Keratinocyte (primary cell): Measurements from ENCODE around the gene LCMT1. TPM values are rescaled to one million over a fixed set of nuclear protein-coding genes. Genes with fewer than 3 reads are reported as not detected.

Experiments used
- DNase-seq: peaks from one replicate; pipeline ENCODE4 v3.0.0-alpha.2; 2011; ENCODE audit warnings: low read depth, missing footprints, low spot score
- FAIRE-seq: peaks from 2 replicates; lab custom pipeline; 2011; peaks lifted over from hg19 to GRCh38; lab: Jason Lieb, UNC
- H2AFZ ChIP-seq: 2 replicates; pipeline ENCODE4 v1.6.0; 2012; ENCODE audit warnings: low read length, control low read depth, inconsistent platforms; ENCODE audit not compliant: control insufficient read depth
- H3K27ac ChIP-seq: 2 replicates; pipeline ENCODE4 v1.5.1; 2011; ENCODE audit warnings: low read length; ENCODE audit not compliant: control insufficient read depth, insufficient read depth
- H3K27me3 ChIP-seq: 3 replicates; pipeline ENCODE4 v1.6.0; 2011; ENCODE audit warnings: low read length; ENCODE audit not compliant: control insufficient read depth, insufficient read depth; ENCODE audit errors: extremely low read depth
- H3K36me3 ChIP-seq, 2 experiments: 2 replicates in 1 of 2; 3 replicates in 1 of 2; pipeline ENCODE4 v1.5.1; 2011; ENCODE audit warnings: low read length in 2 of 2, mild to moderate bottlenecking in 1 of 2; ENCODE audit not compliant: control insufficient read depth in 2 of 2, insufficient read depth in 2 of 2; ENCODE audit errors: extremely low read depth in 1 of 2
- H3K4me1 ChIP-seq: 3 replicates; pipeline ENCODE4 v1.5.1; 2011; ENCODE audit warnings: low read length; ENCODE audit not compliant: control insufficient read depth, insufficient read depth; ENCODE audit errors: extremely low read depth
- H3K4me2 ChIP-seq: 3 replicates; pipeline ENCODE4 v1.6.0; 2011; ENCODE audit warnings: low read depth, low read length; ENCODE audit not compliant: control insufficient read depth, insufficient read depth; ENCODE audit errors: extremely low read depth
- H3K4me3 ChIP-seq, 3 experiments: fragments of 200-600 bp in 1 of 3; sonication (generic) in 1 of 3; 2 replicates in 2 of 3; 3 replicates in 1 of 3; pipeline ENCODE4 v1.5.1; 2011 to 2016; ENCODE audit warnings: low read length in 3 of 3, mild to moderate bottlenecking in 3 of 3, control low read depth in 2 of 3, inconsistent platforms in 1 of 3, low read depth in 1 of 3, mixed read lengths in 1 of 3, mixed run types in 1 of 3, moderate library complexity in 1 of 3; ENCODE audit not compliant: control insufficient read depth in 2 of 3, insufficient read depth in 2 of 3; ENCODE audit errors: extremely low read depth in 1 of 3
- H3K79me2 ChIP-seq: 2 replicates; pipeline ENCODE4 v1.6.0; 2012; ENCODE audit warnings: low read length; ENCODE audit not compliant: control insufficient read depth, insufficient read depth
- H3K9ac ChIP-seq: 3 replicates; pipeline ENCODE4 v1.6.0; 2011; ENCODE audit warnings: low read length; ENCODE audit not compliant: control insufficient read depth, insufficient read depth; ENCODE audit errors: extremely low read depth
- H3K9me1 ChIP-seq: 3 replicates; pipeline ENCODE4 v1.6.0; 2011; ENCODE audit warnings: low read length; ENCODE audit not compliant: control insufficient read depth, insufficient read depth; ENCODE audit errors: extremely low read depth
- H3K9me3 ChIP-seq: 2 replicates; pipeline ENCODE4 v1.5.1; 2012; ENCODE audit warnings: low read depth, low read length; ENCODE audit not compliant: control insufficient read depth
- H4K20me1 ChIP-seq: 3 replicates; pipeline ENCODE4 v1.6.0; 2011; ENCODE audit warnings: low read length; ENCODE audit not compliant: control insufficient read depth, insufficient read depth; ENCODE audit errors: extremely low read depth
- CTCF ChIP-seq, 3 experiments: IDR thresholded peaks in 1 of 3; conservative IDR thresholded peaks in 1 of 3; optimal IDR thresholded peaks in 1 of 3; 2 replicates in 2 of 3; 3 replicates in 1 of 3; pipeline versions ENCODE3 to v1.5.1; 2011; ENCODE audit warnings: low read length in 3 of 3, mild to moderate bottlenecking in 3 of 3, moderate library complexity in 2 of 3, control low read depth in 1 of 3, inconsistent platforms in 1 of 3; ENCODE audit not compliant: insufficient read depth in 2 of 3; ENCODE audit errors: extremely low read depth in 1 of 3
- EZH2 ChIP-seq: IDR thresholded peaks from one replicate; pipeline ENCODE4 v1.6.1; 2012; ENCODE audit warnings: inconsistent platforms, mild to moderate bottlenecking, low read length, moderate library complexity
- dilution Hi-C: fragments of 300-500 bp; cut with MboI; formaldehyde crosslinking; loops from one replicate; pipeline ENCODE4 v1.7.0; 2020; ENCODE audit warnings: low sequenced_read_pairs; ENCODE audit not compliant: extremely low pct_ligation_motif_present
- polyA plus RNA-seq, 5 experiments: library from polyadenylated mRNA; depleted of rRNA in 3 of 5; stranded (reverse) in 3 of 5; stranded (forward) in 1 of 5; unstranded in 1 of 5; fragments of >200 nt; gene quantifications; 1 replicate in 1 of 5; 2 replicates in 3 of 5; 3 replicates in 1 of 5; pipeline versions ENCODE4 v1.2.1 to v1.2.3, GENCODE V29; 2011 to 2012; ENCODE audit warnings: missing spikeins in 2 of 5, low read depth in 1 of 5, low replicate concordance in 1 of 5
- small RNA-seq, 3 experiments: library from RNA; depleted of rRNA; stranded (forward); fragments of <200 nt; gene quantifications; one replicate each; pipeline ENCODE3, GENCODE V24; 2012; ENCODE audit warnings: low read depth in 3 of 3, low replicate concordance in 1 of 3; ENCODE audit not compliant: insufficient read length in 3 of 3

The LCMT1 gene
- polyA plus RNA-seq, 1 donor (not counting 4 experiments of a cell fraction or from before 2014, with no cell fraction given): 30.3 TPM

- dilution Hi-C loops: no loop called here
- H3K4me1 ChIP-seq: no peaks in the 10 kb centered on the region
- DNase-seq: no peak
- no peak overlapping the region for H3K4me3 ChIP-seq
- no peak overlapping the region for H3K27ac ChIP-seq
- H3K9ac ChIP-seq: no peak overlapping the region
- H3K27me3 ChIP-seq: no peaks in the 10 kb centered on the region
- TF ChIP-seq CTCF (optimal IDR thresholded peaks at IDR 0.05 in 1 of 3, IDR thresholded peaks at IDR 0.05 in 1 of 3, conservative IDR thresholded peaks at IDR 0.05 in 1 of 3; ENCODE audit: extremely low read depth in 1 of 3, insufficient read depth in 2 of 3, low read length in 3 of 3) (no peak), EZH2 (no peak)
- H4K20me1 ChIP-seq: no peaks in the 10 kb centered on the region
- H2AFZ ChIP-seq: no peak overlapping the region
- H3K9me3 ChIP-seq: no peaks in the 10 kb centered on the region
- H3K9me1 ChIP-seq: no peaks in the 10 kb centered on the region
- no peaks in the 10 kb centered on the region for H3K79me2 ChIP-seq
- no peak for FAIRE-seq
- H3K36me3 ChIP-seq: no peaks in the 10 kb centered on the region
- H3K4me2 ChIP-seq: no peak overlapping the region
These were observed 112.4 kb downstream of the LCMT1 start for GRCh38 chr16:25223964-25224363.

DNA sequence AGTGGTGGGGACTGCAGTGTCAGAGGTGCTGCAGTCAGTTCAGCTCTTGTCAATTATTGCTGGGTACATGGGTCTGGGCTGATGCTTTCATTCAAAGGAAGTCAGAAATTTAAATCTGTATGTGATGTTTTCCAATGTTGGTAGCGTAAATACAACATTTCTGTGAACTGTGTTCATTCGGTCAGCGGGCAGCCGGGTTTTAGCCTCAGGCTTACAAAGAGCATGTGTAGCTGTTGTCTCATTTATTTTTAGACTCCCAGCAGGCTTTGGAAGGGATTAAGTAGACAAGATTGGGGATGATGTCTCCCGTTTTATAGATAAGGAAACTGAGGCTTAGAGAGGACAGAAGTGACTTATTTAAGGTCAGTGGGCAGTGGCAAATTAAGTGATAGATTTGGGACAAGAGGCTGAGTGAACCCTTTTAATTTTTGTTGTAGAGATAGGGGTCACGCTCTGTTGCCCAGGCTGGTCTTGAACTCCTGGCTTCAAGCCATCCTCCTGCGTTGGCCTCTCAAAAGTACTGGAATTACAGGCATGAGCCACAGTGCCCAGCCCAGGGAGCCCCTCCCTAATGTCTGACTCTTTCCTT is 113.3 kb downstream of the LCMT1 start:
- FAIRE-seq: no peak

More for the DNA sequence above, 113.3 kb downstream of the LCMT1 start:
- H3K9ac ChIP-seq: no peak overlapping the region
- no peaks in the 10 kb centered on the region for H3K36me3 ChIP-seq
- no peaks in the 10 kb centered on the region for H3K79me2 ChIP-seq
- no peak overlapping the region for H3K4me2 ChIP-seq
- H3K4me1 ChIP-seq: no peaks in the 10 kb centered on the region
- DNase-seq: no peak
- no peak overlapping the region for H2AFZ ChIP-seq
- H3K9me3 ChIP-seq: no peaks in the 10 kb centered on the region
- no peak overlapping the region for H3K27ac ChIP-seq
- H3K9me1 ChIP-seq: no peaks in the 10 kb centered on the region
- H3K4me3 ChIP-seq: no peak overlapping the region
- H3K27me3 ChIP-seq: no peaks in the 10 kb centered on the region
- no peaks in the 10 kb centered on the region for H4K20me1 ChIP-seq
- TF ChIP-seq CTCF (optimal IDR thresholded peaks at IDR 0.05 in 1 of 3, IDR thresholded peaks at IDR 0.05 in 1 of 3, conservative IDR thresholded peaks at IDR 0.05 in 1 of 3; ENCODE audit: extremely low read depth in 1 of 3, insufficient read depth in 2 of 3, low read length in 3 of 3) (no peak), EZH2 (no peak)
- dilution Hi-C loops: no loop called here

Small RNAs within 50 kb of the gene (small RNA-seq; reads per million reads assigned to genes)
- gene RN7SL557P: 0 reads per million in 3 experiments

Other genes with a start within 250 kb of the LCMT1 start
- gene ARHGAP17, start 96.4 kb upstream of the LCMT1 start, polyA plus RNA-seq: 6.2 to 14.1 TPM (median 9.6 TPM) in 3 replicates
- gene AQP8, start 105.2 kb downstream of the LCMT1 start, polyA plus RNA-seq: 0.05 TPM in 1 of 3 replicates, not detected in the others
- 1.2 to 2.2 TPM (median 1.8 TPM) in 3 replicates for gene ZKSCAN2, start 146.1 kb downstream of the LCMT1 start, polyA plus RNA-seq